ENCODE data around the gene PROZ. TPM values are rescaled to one million over a fixed set of nuclear protein-coding genes. Genes with fewer than 3 reads are reported as not detected.
A peak's percentile ranks its signal among the peaks of the same experiment; 100 is the strongest.

The PROZ gene
- total and polyA plus RNA-seq, 2 of the 13 experiments (the other 11 are each of a cell fraction or from before 2014, with no cell fraction given): 5.6 to 22.5 TPM

- no peak; the same call in 1 of the 2 replicates for TF ChIP-seq ZNF740 (CRISPR knock-in tag; IDR thresholded peaks at IDR 0.05)
- no peak; the same call in 1 of the 2 replicates for TF ChIP-seq ZNF878 (CRISPR knock-in tag; IDR thresholded peaks at IDR 0.05)
- no peak for TF ChIP-seq NR1H2 (CRISPR knock-in tag; IDR thresholded peaks at IDR 0.05; ENCODE audit: borderline replicate concordance, low read depth)
- 0 out of 2 replicates have a peak, but pooled peaks have one; percentile 40 for TF ChIP-seq E2F5 (CRISPR knock-in tag; conservative IDR thresholded peaks at IDR 0.05)
- TF ChIP-seq ZNF207 (IDR thresholded peaks at IDR 0.05; ENCODE audit: borderline replicate concordance): no peak
- no peak for TF ChIP-seq BCLAF1 (IDR thresholded peaks at IDR 0.05)
- TF ChIP-seq RXRA (CRISPR knock-in tag; IDR thresholded peaks at IDR 0.05): peak; percentile 76; the same call in 1 of the 2 replicates
- TF ChIP-seq GABPB1 (CRISPR knock-in tag; IDR thresholded peaks at IDR 0.05): peak; percentile 69; the same call in 1 of the 2 replicates
- TF ChIP-seq ZBTB20 (CRISPR knock-in tag; IDR thresholded peaks at IDR 0.05; ENCODE audit: borderline replicate concordance, low read depth): peak; percentile 88; the same call in 1 of the 2 replicates
- TF ChIP-seq WIZ (CRISPR knock-in tag; IDR thresholded peaks at IDR 0.05): no peak
- no peak; the same call in 1 of the 2 replicates for TF ChIP-seq NKX3-1 (CRISPR knock-in tag; IDR thresholded peaks at IDR 0.05)
- TF ChIP-seq ZNF430 (CRISPR knock-in tag; IDR thresholded peaks at IDR 0.05): peak; percentile 93; the same call in 1 of the 2 replicates
- no peak for TF ChIP-seq MXD3 (CRISPR knock-in tag; IDR thresholded peaks at IDR 0.05)
- TF ChIP-seq THAP7 (CRISPR knock-in tag; IDR thresholded peaks at IDR 0.05): 0 out of 2 replicates have a peak, but pooled peaks have one; percentile 22
- TF ChIP-seq ZMAT3 (CRISPR knock-in tag; conservative IDR thresholded peaks at IDR 0.05): 0 out of 2 replicates have a peak, but pooled peaks have one; percentile 41
- TF ChIP-seq MEIS1 (CRISPR knock-in tag; IDR thresholded peaks at IDR 0.05; ENCODE audit: borderline replicate concordance): peak; percentile 87; the same call in 1 of the 2 replicates
- TF ChIP-seq TBL1XR1 (IDR thresholded peaks at IDR 0.05; ENCODE audit: borderline replicate concordance, low read length, partially characterized antibody): no peak
- no peak for TF ChIP-seq ZNF33A (CRISPR knock-in tag; IDR thresholded peaks at IDR 0.05; ENCODE audit: borderline replicate concordance)
- TF ChIP-seq ZNF253 (CRISPR knock-in tag; IDR thresholded peaks at IDR 0.05; ENCODE audit: borderline replicate concordance): 0 out of 2 replicates have a peak, but pooled peaks have one; percentile 50
- peak; percentile 43 for TF ChIP-seq PHF5A (CRISPR knock-in tag; IDR thresholded peaks at IDR 0.05; ENCODE audit: low read depth, unreplicated experiment)
- no peak for TF ChIP-seq HMG20B (CRISPR knock-in tag; conservative IDR thresholded peaks at IDR 0.05)
- no peak for TF ChIP-seq MAFK (conservative IDR thresholded peaks at IDR 0.05 in 1 of 2, IDR thresholded peaks at IDR 0.05 in 1 of 2; ENCODE audit: low read length in 2 of 2)
- 0 out of 2 replicates have a peak, but pooled peaks have one; percentile 29 for TF ChIP-seq STAT5B (CRISPR knock-in tag; IDR thresholded peaks at IDR 0.05)
These were observed 35.8 kb upstream of the PROZ start, which contains the start of gene F10 (continued) for GRCh38 chr13:113122550-113123225.

All from HepG2 (cell line).